Midbrain (tissue), 1 donor: ENCODE measurements around the gene ITPRID1.

Experiments used
- DNase-seq: peaks from one replicate; lab custom pipeline; 2025; lab: John Stamatoyannopoulos, UW

Gene ITPRID1

DNA sequence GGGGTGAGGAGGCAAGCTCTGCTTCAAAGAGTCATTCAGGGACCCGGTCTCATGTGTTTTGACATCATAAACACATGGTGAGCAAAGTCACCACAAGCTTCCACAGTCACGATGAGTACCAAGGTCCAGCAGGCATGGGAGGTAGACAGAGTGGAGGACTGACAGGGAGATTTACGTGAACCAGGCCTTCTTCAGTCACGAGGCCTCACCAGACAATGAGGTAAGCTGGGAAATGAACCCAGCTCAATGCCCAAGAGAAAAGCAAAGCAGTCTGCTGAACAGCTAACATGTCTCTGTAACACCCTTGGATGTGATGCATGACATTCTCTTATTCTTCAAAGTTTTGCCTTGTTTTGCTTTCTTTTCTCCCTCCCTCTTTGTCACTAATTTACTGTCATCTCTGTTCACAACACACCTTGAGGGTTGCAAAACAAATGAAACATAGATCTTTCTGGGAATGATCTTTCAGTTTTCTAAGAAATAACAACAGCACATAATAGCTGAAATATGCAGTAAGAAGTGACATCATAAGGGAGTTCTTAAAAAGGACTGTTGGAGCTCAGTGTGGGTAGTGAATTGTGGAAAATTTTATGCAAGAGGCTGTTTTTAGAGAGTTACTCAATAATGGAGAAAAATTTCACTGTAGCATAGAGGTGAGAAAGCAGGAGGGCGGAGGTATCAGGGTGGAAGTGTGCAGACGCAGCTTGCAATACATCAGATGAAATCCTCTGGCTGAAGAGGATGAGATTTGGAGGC is 182.1 kb downstream of the ITPRID1 start:
- no peak for DNase-seq

DNA sequence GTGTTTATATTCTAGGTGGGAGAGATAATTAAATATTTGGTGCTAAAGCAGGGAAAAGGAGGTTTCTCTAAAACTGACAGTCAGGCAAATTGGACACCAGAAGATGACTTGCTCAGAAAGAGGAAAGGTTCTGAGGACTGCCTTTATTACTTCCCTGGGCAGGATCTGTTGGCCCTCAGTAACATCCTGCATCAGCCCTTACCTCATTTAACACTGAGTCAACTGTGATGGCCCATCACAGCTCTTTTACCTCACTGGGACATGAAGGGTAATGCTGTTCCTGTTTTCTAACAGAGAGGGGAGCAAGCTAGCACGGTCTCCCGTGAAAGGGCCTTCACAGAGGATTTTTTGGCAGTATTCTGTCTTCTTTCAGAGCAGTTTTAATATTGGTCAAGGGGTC is 185.2 kb downstream of the ITPRID1 start:
- DNase-seq: no peak

DNA sequence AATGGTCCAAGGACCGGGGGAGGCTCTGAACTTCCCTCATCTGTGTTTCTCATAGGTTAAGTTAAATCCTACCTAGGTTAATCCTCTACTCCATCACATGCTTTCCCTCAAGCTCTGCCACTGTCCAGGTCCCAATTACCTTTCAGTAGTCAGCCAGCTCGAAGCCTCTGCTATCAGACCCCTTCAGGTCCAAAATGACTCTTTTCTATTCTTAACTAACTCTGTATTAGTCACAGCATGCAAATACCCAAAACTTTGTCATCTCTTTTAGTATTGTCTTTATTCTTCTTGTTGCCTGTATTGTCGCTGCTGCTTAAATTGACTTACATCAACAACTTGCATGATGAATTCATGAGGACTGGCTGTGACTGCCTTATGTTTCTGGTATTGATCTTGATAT is 188.5 kb downstream of the ITPRID1 start:
- no peak for DNase-seq

DNA sequence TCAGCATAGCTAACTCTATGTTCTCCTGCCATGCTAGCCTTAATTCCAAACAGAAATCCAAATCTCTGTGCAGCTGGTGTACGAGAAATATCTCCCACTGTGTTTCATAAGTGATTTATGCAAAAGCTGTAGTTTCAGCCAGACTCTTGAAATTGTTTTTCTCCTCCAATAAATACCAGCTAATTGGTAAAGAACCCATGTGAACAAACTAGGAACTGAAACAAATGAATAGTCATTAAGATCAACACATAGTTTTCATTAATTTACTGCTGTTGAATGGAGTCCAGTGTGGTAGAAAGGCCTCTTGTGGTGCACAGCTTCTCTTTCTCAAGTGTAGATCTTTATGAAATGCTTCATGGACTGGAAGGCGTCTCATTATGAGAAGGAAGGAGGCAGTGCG is 191.5 kb downstream of the ITPRID1 start:
- DNase-seq: no peak

DNA sequence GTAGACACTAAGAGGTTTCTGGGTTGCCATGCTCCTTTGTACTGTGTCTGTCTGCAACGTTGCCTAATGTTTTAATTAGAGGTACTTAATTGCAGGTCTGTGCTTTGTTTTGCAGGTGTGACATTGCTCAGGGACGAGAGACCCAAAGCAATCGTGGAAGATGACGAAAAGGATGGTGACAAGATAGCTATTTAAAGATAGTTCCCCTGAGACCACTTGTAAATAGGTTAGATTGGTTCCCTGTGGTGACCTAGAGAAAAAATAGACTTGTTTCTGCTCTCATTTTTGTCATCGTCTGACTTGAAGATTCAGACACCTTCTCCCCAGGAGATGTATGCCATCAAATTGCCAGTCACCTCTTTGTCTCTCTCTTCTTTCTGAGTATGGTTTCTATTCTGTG is 193.2 kb downstream of the ITPRID1 start:
- no peak for DNase-seq
